Activated effector memory CD4-positive, alpha-beta T cell treated with anti-CD3 and anti-CD28 coated beads, Interleukin-2, amount 50 U/mL, for 16 hours (primary cell): ENCODE results near the gene CDK15.
"Not testable (repeated sequence)": the region's sequence is repeated elsewhere in the genome, so short reads cannot be mapped to it uniquely, and the experiment has no call there.

Source experiments
- DNase-seq: peaks from one replicate; pipeline ENCODE4 v3.0.0-alpha.2; 2020

The CDK15 gene

DNA sequence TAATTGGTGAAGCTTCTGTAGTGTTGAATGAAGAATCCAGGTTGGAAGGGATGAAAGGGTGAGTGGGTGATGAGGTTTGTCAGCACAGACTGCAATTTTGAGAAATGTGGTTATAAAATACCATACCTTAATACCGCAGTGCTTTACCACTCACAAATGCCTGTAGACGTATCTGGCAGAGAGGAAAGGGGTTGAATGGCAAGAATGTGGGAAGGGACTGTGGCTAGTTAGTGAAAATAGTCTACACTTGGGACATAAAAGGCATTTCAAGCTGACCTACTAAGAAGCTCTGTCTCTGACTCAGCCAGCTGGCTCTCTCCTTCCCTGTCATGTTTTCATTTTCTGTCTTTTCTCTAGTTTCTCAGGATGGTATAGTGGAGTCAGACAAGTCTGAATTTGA lies 25.1 kb downstream of the CDK15 start:
- no peak for DNase-seq

DNA sequence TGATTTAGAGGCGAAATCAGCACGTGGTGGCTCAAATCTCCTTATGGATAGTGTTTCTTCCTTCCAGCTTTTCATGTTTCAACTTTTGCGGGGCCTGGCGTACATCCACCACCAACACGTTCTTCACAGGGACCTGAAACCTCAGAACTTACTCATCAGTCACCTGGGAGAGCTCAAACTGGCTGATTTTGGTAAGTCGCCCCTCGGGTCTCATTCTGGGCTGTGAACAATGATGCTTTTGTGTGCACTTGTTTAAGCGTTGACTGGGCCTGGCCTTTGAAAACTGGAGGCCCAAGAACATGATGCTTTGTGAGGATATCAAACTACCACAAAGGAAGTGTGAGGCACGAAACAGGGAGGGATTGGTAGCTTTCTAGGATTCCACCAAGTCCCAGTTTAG lies 27.4 kb downstream of the CDK15 start:
- no peak for DNase-seq

DNA sequence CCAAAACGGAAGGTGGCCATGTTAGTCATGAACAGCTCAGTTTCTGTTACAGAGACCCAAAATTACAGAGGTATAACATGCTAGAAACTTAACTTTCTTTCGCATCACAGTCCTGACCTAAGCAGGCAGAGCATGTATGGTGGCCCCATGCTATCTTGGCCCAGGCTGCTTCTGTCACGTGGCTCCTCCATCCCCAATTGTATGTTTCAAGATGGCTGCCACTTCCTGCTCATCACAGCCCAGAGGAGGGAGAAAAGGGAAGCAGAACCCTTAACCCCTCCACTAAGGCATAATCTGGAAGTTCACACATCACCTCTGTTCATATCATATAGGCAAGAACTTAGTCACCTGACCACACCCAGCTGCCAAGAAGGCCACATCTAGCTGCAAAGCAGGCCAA lies 28.7 kb downstream of the CDK15 start:
- DNase-seq, result no peak

DNA sequence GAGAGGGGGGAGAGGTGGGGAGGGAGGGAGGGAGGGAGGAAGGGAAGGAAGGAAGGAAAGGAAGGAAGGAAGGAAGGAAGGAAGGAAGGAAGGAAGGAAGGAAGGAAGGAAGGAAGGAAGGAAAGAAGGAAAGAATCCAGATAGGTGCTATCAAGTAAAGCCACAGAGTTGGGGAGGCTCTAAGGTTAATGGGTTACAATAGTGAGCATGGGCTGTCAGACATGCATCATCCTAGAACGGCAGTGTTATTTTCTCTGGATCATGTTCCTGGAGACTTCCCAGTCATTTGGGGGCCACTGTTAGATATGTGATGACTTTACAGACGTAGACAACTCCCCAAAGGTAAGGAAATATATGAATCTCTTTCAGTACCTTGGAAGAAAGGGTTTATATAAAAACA lies 31.1 kb downstream of the CDK15 start:
- no peak for DNase-seq

DNA sequence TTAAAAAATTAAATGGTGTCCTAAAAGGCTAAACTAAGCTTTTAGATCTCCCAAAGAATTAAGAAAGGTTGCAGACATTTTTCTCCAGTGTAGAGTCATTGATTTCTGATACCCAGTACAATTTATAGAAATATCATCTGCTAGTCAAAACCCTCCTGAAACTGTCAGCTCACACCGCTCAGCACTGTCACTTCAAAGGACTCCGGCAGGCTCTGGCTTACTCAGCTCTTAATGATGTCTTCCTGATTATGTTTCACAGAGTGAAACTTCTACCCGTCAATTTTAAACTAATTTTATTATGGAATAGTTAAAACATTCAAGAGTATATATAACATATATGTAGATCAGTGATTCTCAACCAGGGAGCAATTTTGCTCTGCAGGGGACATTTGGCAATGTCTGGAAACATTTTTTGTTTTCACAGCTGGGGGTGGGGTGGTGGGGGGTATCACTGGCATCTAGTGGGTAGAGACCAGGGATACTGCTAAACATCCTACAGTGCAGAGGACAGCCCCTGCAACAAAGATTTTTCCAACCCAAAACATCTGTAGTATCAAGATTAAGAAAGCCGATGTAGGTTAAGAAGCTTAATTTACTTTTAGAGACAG lies 31.6 kb downstream of the CDK15 start:
- DNase-seq, result no peak

DNA sequence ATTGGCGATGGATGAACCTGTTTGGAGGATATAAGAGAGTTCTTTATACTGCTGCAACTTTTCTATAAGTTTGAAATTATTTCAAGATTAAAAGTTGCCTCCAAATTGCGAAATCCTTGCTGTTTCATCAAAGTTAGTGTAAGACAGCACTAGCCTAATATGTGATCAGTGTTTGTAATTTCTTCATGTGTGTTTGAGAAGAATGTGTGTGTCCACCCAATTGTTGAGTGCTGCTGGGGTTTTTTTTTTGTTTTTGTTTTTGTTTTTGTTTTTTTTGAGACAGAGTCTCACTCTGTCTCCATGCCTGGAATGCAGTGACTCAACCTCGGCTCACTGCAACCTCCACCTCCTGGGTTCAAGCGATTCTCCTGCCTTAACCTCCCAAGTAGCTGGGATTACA lies 33.4 kb downstream of the CDK15 start:
- no peak for DNase-seq

DNA sequence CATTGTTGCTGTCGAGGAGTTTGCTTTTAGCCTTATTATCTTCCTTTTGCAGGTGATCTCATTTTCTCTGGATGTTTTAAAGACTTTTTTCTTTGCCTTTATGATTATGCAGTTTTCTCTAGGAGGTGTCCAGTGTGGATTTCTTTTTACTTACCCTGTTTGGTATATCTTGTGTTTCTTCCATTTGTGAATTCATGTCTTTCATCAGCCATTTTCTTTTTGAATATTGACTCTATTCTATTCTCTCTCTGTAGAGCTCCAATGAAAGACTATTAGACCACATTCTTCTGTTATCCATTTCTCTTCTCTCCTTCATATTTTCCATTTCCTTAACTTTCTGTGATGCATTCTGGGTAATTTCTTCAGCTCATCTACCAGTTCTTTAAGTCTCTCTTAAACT lies 34.4 kb downstream of the CDK15 start:
- no peak for DNase-seq

DNA sequence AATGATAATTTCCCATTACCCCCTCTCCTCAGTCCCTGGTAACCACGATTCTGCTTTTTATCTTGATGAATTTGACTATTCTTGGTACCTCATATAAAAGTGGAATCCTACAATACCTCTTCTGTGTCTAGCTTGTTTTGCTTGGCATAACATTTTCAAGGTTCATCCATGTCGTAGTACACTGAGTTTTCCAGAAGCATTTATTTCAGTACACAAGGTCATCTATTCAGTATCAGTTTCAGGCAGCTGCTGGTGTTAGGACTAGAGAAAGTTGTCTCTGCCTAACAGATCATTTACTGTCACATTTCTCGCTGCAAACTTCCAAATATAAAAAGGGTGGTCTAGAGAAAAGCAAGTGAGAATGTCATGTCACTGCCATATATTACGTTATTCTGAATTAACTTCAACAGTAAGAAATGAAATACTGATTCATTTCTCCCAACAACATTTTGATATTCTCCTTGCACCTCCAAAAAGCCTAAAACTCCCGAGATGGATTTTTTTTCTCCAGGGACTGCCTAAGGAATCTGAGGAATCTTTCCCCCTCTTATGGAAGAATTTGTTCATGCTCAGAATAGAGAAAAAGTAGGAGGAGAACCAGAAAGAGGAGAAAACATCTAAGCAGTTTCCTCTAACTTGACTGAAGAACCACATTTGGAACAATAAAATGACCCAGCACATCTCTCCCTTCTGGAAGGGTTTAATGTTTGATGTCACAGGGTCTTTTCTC lies 36.0 kb downstream of the CDK15 start:
- no peak for DNase-seq

DNA sequence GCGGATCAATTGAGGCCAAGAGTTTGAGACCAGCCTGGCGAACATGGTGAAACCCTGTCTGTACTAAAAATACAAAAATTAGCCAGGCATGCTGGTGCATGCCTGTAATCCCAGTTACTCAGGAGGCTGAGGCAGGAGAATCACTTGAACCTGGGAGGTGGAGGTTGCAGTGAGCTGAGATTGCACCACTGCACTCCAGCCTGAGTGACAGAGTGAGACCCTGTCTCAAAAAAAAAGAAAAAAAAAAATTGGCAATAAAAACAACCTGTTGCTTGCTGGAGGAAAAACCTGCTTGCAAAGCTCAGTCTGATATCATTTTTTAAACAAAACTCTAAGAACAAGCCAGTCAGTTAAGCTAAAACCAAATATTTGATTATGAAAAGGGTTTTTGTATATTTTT lies 38.6 kb downstream of the CDK15 start:
- not testable (repeated sequence) for DNase-seq

DNA sequence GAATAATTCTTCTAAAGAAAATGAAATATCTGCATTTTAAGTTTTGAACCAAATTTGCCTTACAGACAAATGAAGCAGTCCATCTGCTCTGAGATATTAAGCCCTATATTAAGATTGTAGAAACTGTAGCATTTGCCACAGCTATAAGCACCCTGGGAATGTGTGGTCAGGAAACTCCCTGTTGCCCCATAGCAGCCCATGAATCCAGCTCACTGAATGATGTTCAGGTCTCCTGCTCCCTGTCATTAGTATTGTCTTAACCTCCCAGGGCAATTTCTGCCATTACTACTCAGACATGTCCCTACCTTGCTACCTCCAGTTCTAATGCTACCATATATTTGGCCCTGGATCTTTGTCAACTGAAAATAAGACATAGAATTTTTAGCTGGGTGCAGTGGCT lies 41.1 kb downstream of the CDK15 start:
- DNase-seq, result no peak

DNA sequence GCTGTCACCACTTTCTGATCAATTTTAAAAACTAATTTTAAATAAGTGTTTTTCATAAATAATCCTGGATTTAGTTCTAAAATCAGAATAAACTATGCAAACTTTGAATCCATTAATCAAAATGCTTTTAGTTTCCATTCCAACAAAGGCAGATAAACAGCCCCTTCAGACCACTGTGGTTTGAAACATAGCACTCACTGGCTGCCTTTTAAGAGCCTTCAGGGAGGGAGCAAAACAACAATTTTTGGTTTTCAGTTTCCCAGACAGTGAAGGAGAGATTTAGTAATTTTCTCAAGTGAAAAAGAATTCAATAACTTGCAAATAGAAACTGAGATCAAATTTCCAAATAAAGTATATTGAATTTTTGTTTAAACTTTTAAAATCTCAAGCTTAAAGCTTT lies 46.1 kb downstream of the CDK15 start:
- no peak for DNase-seq

DNA sequence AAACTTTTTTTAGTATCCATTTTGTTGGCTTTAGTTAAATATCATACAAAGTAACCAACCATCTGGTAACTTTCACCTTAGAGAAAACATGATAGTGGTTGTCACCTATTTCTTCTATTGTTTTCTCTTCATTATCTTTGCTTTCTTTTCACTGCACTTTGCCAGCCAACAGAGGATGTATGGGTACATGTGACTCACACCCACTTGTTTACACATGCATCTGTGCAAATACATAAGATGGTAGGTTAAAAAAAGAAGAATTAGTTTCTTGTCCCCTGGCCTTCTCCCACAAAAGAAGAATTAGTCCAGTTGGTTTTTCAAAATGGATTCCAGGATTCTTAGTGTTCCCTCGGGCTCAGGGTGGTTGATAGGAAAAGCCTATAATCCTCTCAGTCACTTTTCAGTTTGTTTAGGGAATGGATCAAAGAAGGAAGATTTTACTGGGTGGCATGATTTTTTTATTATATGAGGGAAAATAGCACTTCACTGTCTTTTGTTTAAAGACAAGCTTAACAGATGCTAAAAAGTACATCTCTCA lies 46.6 kb downstream of the CDK15 start:
- no peak for DNase-seq

DNA sequence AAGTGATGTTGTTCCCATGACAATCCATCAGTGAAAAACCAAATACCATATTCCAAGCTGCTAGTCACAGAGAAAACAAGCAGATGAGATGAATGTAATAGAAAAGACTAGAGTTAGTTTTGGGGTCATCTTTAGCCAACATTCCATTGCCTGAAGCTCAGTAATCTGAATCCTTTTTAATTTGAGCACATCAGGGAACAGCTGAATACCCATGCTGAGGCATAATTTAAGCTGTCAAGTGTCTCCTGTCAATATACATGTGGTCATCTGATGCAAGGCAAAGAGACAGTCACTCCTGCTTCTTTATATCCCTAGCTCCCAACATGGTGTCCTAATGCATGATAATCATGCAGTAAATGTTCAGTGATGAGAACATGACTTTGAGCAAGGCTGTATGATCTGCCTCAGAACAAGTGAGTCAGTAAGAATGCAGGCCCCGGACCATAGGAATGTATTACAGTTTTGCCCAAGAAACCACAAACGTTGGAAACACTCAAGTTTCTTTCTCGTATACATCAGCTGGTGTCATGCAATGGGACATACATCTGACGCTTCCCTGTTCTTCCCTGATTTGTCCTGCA lies 48.0 kb downstream of the CDK15 start:
- no peak for DNase-seq

DNA sequence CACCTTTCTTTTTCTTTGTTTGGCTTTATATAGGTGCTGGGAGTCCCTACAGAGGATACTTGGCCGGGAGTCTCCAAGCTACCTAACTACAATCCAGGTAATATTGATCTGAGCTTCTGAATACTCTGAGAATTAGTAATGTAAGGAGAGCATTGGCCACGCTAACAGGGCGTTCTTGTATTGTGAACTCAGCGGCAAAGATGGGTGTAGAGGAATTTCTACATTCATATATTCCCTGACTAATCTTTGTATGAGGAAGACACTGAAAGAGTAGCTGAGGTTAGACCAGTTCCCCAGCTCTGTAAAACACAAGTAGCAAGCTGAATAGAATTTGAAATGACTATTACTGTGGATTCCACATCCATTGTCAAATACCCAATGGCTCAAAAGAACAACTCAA lies 48.5 kb downstream of the CDK15 start:
- no peak for DNase-seq

DNA sequence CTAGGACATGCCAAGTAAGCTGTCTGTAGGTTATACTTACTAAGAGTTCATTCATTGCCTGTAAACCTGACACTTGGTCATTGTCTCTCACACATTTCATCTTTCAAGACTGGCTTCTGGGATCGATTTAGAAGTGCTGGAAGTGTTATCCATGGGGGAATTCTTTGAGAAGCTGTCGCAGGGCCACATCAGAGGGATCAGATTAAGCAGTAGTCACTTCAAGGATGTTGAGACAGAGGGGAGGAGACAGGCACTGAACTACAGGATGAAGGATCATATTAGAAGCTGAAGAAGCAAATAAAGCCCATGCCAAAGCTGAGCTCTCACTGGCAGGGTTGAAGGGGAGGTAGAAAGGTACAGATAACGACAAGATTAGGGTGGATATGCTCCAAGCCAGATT lies 49.0 kb downstream of the CDK15 start:
- DNase-seq, result no peak

DNA sequence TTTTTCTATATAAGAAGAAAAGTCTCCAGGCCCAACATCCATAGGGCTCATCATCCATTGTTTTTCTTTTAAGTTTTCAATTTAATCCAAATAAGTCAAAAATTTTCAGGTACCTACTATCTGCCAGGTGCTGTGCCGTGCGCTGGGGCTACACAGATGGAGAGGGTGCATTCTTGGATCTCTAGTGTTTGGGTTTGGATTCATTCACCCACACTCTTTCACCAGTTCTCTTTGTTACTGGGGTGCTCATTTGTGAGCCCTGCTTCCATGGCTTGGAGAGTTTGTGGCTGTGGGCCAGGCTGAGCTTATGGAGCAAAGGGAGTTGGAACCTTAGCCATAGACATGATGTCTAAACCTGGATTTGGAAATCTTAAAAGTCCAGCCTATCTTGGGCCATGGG lies 51.0 kb downstream of the CDK15 start:
- DNase-seq, result no peak

DNA sequence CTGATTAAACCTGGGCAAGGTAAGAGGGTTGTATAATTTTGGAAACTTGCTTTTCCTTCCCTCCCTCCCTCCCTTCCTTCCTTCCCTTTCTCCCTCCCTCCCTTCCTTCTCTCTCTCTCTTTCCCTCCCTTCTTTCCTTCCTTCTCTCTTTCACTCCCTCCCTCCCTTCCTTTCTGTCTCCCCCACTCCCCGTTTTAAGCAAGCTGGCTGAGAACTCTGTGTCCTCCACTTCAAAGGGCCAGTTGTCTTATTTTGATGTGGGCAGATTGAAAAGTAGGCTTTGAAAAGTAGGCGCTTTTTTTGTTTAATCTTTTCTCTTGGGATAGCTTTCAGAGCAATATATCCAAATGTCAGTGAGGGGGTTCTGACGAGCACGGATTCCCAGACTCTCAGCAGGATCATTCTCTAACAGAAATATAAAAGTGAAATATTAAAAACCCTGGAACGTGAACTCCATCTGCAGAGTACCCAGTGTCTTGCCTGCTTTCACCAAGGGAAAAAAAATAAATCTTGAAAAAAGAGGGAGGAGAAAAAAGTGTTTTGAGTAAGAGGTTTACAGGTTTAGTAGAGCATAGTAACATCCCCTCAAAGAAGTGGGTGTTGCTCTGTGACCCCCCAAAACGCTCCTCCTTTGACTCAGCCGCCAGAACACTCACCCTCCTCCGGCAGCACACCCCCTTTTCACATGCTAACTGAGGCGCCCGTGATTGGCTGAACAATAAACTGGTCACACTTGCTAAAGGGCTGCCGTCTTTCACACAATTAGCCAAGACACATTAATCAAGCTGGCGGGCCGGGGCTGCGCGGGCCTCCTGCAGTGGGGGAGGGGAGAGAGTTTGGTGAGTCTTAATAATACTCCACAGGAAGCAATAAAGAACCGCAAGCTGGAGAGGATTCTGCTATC lies 52.2 kb downstream of the CDK15 start:
- DNase-seq, result peak; percentile 64

DNA sequence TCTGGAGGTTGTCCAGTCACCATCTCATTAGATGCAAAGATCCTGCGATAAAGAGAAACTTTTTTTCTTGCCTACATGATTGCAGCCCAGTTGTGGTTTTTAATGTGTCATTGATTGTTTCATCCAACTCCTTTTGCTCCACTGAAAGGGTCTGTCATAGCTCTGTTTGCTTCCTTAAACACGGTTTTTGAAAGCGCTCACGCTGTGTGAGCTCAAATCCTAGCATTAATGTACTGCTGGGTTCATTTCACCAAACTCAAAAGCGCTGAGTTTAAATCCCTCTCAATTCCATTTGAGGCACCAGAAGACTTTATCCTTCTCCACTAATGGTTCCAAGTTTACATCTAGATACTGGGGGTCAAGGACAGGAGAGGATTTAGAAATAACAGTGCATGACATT lies 53.6 kb downstream of the CDK15 start:
- DNase-seq, result no peak

DNA sequence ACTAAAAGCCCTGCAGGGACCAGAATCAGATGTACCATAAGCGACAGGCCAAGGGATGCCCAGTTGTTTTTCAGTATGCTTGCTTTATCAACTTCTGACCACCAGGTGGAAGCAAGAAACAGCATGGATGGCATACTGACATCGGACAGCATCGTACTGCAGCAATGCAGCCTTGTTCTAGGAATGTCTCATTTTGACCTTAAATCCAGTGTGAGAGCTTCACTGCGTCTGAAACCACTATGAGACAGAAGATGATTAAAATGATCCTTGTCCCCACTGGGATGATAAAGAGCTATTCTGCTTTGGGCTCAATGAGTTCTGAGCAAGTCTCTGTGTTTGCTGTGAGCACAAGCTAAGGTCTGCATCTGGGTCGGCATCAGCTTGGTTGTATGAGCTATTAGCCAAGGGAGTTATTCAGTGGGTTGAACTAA lies 54.3 kb downstream of the CDK15 start:
- DNase-seq, result peak; percentile 63

DNA sequence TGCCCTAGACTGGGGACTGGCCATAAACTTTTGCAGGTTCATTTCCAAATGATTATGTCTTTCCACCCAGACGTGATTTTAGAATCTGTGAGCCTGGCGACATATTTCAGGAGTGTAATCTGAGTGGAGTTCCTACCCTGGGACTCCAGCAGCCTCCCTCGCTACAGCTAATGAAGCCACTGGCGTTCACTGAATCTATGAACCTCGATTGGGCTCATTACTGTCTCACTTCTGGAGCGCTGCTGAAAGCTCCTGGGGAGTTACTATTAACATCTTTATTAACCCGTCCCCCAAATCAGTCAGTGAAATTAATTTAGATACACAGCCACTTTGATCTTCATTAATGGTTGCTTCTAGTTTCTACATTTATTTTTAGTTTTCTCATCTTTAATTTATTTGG lies 56.5 kb downstream of the CDK15 start:
- DNase-seq, result no peak

DNA sequence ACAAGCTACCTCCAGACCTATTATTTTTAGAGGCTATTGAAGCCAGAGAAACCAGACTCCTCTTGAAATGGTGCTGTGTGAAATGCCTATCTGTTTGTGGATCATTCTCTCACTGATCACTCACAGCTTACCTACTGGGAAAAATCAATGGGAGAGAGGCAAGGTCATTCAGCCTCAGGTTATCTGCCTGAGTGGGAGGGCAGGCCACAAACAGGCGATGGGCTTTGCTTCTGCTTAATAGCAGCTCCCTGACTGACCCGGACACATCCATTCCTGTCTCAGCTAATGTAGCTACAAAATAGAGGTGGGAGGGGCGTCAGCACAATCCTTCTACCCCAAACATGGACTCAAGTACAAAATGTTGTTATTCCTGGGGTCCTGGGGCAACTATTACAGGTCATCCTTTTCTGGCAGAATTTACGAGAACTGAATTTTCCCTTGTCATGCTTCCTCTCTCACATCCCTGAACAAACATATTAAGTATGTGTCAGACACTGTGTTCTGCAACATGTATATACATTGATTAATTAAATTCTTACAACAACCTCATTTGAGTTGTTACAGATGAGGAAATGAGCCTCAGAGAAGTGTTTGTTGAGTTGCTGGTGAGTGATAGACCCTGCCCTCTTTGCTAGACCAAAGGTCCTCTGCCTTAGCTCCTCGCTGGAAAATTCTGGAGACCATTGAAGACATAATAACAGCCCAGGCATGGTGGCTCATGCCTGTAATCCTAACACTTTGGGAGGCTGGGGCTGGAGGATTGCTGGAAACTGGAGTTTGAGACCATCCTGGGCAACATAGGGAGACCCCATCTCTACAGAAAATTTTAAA lies 60.5 kb downstream of the CDK15 start:
- no peak for DNase-seq

DNA sequence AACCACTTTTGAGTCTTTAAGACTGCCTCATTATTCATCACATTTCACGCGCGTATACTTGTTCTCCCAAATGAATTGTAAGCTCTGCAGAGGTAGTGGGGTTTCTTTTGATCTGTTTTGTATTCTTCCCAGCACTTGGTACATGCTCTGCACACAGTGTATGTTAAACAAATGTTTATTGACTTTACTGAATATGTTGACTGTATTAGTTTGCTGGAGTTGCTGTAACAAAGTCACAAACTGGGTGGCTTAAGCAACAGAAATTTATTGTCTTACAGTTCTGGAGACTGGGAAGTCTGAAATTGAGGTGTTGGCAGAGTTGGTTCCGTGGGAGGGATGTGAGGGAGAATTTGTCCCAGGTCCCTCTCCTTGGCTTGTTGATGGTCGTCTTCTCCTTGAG lies 65.1 kb downstream of the CDK15 start:
- no peak for DNase-seq
